GM21529 (cell line): ENCODE data around the gene MYRIP.

Experiments
- ATAC-seq: cut with Tn5 transposase; IDR thresholded peaks from one replicate; pipeline ENCODE4 v1.9.1; 2021; ENCODE audit not compliant: unreplicated experiment

MYRIP gene

DNA sequence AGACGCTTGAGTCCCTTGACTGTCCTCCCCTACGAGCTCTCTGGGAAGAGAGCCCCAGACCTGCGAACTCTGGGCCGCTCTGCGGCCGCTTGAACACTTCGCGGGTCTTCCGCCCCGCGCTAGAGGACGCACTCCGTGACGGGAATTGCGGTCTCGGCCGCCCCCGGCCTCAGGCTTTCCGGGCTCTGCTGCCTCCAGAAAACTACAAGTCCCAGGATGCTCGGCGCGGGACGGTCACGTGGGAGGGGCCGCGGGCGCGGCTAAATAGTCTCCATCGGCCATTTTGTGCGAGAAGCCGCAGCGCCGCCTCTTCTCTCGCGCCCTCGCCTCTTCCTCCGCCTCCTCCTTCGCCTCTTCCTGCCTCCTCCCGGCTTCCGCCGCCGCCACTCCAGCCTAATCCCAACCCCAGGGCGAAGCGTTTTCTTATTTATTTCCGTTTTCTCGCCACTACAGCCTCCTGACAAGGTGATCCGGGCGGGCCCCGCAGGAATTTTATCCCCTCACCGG is 500.1 kb downstream of the MYRIP start, which contains the start of gene EIF1B:
EIF1B (plus strand) TSS at position 290 of the 507 bp plus-strand sequence. CDS start 235 bp downstream, outside the sequence.
- ATAC-seq, result peak; percentile 94
